Chondrocyte (in vitro differentiated cells): ENCODE measurements around the gene NSL1. TPM values are rescaled to one million over a fixed set of nuclear protein-coding genes. Genes with fewer than 3 reads are reported as not detected.
"Not testable (repeated sequence)": the region's sequence is repeated elsewhere in the genome, so short reads cannot be mapped to it uniquely, and the experiment has no call there.

Experiments used
- DNase-seq: peaks from one replicate; pipeline ENCODE4 v3.0.0; 2021; ENCODE audit warnings: mixed read lengths, low spot score
- H3K27ac Mint-ChIP-seq: one replicate; pipeline ENCODE4 v1.8.0; 2021; ENCODE audit warnings: mild to moderate bottlenecking, moderate library complexity, mixed read lengths; ENCODE audit not compliant: unreplicated experiment
- H3K27me3 Mint-ChIP-seq: 2 replicates; pipeline ENCODE4 v1.8.0; 2021; ENCODE audit warnings: low read depth, mixed read lengths
- H3K36me3 Mint-ChIP-seq: 2 replicates; pipeline ENCODE4 v1.8.0; 2021; ENCODE audit warnings: low read depth, mixed read lengths
- H3K4me1 Mint-ChIP-seq: 2 replicates; pipeline ENCODE4 v1.8.0; 2021; ENCODE audit warnings: low read depth, mild to moderate bottlenecking, mixed read lengths
- H3K4me3 Mint-ChIP-seq: one replicate; pipeline ENCODE4 v1.8.0; 2021; ENCODE audit warnings: mild to moderate bottlenecking, moderate library complexity, mixed read lengths; ENCODE audit not compliant: unreplicated experiment
- H3K9me3 Mint-ChIP-seq: 2 replicates; pipeline ENCODE4 v1.8.0; 2021; ENCODE audit warnings: low read depth, mixed read lengths
- CTCF ChIP-seq: fragments of 200-600 bp; sonication (generic); IDR thresholded peaks from 2 replicates; pipeline ENCODE4 v1.5.0; 2021; ENCODE audit warnings: antibody characterized with exemption, mild to moderate bottlenecking, moderate library complexity
- long read RNA-seq: library from polyadenylated mRNA; stranded (forward); transcript quantifications from one replicate; pipeline ENCODE4 v2.0.0, GENCODE V29; 2021
- total RNA-seq: library from RNA; stranded (reverse); gene quantifications from 3 replicates; pipeline ENCODE4 v1.2.1, GENCODE V29; 2021

Gene NSL1, protein sequence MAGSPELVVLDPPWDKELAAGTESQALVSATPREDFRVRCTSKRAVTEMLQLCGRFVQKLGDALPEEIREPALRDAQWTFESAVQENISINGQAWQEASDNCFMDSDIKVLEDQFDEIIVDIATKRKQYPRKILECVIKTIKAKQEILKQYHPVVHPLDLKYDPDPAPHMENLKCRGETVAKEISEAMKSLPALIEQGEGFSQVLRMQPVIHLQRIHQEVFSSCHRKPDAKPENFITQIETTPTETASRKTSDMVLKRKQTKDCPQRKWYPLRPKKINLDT
- total RNA-seq, result 20.0 to 31.9 TPM (median 22.8 TPM) in 3 replicates
- long read RNA-seq, transcript NSL1-202 (6 exons, 2,317 nt), result major isoform, 16 of 19 reads
- long read RNA-seq, partial matches to known transcripts, result 0 of 19 reads
- long read RNA-seq, other reads (novel, unspliced or antisense), result 1 of 19 reads

- no peak for TF ChIP-seq CTCF
- peak; percentile 92 for DNase-seq
- Mint-ChIP-seq H3K4me1 (peaks cover 17% of the 10 kb centered on the region), H3K36me3 (no peaks in the 10 kb centered on the region), H3K9me3 (no peaks in the 10 kb centered on the region), H3K27me3 (no peaks in the 10 kb centered on the region), H3K27ac (peak within 1 kb of the TSS; percentile 99), H3K4me3 (peak within 1 kb of the TSS; percentile 95)
Observed at GRCh38 chr1:212791676-212792395, at the start of gene NSL1, which contains the start of gene TATDN3. NSL1 (minus strand) TSS chr1:212791777; CDS start chr1:212791763, 14 bp downstream. TATDN3 (plus strand) TSS chr1:212791894; CDS start chr1:212791922, 28 bp downstream.

GRCh38 chr1:212838145-212838544 lies 46.6 kb upstream of the NSL1 start:
- Mint-ChIP-seq H3K4me1 (no peaks in the 10 kb centered on the region), H3K27me3 (no peaks in the 10 kb centered on the region), H3K27ac (no peak overlapping the region), H3K4me3 (no peak overlapping the region), H3K36me3 (no peaks in the 10 kb centered on the region), H3K9me3 (no peaks in the 10 kb centered on the region)
- no peak for DNase-seq
- no peak for TF ChIP-seq CTCF

DNA sequence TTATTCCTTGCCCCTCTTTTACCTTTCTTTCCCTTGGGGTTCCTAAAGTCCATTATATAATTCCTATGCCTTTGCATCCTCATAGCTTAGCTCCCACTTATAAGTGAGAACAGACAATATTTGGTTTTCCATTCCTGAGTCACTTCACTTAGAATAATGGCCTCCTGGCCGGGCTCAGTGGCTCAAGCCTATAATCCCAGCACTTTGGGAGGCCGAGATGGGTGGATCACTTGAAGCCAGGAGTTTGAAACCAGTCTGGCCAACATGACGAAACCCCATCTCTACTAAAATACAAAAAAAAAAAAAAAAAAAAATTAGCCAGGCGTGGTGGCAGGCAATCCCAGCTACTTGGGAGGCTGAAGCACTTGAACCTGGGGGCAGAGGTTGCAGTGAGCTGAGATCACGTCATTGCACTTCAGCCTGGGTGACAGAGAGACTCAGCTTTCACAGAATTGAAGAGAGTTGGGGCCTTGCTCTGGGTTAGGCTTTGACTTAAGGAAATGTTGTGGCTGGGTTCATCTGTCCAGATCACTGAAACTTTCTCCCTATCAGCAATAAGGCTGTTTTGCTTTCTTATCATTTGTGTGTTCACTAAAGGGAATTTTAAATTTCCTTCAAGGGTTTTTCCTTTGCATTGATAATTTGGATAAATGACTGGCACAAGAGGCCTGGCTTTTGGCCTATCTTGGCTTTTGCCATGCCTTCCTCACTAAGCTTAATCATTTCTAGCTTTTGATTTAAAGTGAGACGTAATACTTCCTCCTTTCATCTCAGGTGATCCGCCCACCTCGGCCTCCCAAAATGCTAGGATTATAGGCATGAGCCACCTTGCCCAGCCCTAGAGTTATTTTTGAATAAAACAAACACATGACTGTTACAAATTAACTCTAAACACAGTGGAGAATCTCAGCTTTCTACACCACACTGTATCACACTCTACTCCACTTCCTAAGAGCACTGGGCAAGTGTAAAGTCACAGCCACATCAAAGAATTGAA lies 41.9 kb upstream of the NSL1 start:
- not testable (repeated sequence) for H3K27ac Mint-ChIP-seq, H3K9me3 Mint-ChIP-seq, H3K36me3 Mint-ChIP-seq, H3K4me3 Mint-ChIP-seq, H3K4me1 Mint-ChIP-seq, DNase-seq, H3K27me3 Mint-ChIP-seq

- no peak for DNase-seq
- Mint-ChIP-seq H3K4me1 (no peaks in the 10 kb centered on the region), H3K36me3 (peaks cover 5% of the 10 kb centered on the region), H3K27ac (no peak overlapping the region), H3K9me3 (peaks cover 10% of the 10 kb centered on the region), H3K4me3 (no peak overlapping the region), H3K27me3 (no peaks in the 10 kb centered on the region)
- no peak for TF ChIP-seq CTCF
Observed at GRCh38 chr1:212828395-212828794, 36.8 kb upstream of the NSL1 start.

DNA sequence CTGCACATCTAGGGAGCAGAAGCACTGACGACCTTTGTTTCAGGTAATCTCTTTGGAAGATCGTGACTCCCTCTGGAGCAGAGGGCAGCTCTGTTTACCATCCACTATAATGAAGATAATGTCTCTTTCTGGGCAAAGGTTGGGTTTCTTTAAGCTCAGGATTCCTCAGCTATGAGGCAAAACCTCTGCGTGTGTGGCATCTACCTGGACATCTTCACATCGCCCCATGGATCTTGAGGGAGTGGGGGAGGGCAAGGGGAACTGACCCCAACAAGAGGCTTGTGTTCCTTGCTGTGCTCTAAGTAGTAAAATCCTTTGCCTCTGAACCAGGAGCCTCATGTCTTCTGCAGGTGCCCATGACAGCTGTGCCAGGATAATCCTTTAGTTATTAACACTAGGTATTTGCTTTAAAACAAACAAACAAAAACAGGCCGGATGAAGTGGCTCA lies 36.3 kb upstream of the NSL1 start:
- Mint-ChIP-seq H3K4me3 (no peak overlapping the region), H3K9me3 (peaks cover 10% of the 10 kb centered on the region), H3K27ac (no peak overlapping the region), H3K27me3 (no peaks in the 10 kb centered on the region), H3K36me3 (peaks cover 5% of the 10 kb centered on the region), H3K4me1 (no peaks in the 10 kb centered on the region)
- no peak for DNase-seq
- no peak for TF ChIP-seq CTCF
